GM12891 (cell line): ENCODE results near the gene KRI1.

Experiments
- POLR2A ChIP-seq: IDR thresholded peaks from 2 replicates; pipeline ENCODE4 v1.6.1; 2011; ENCODE audit warnings: low read depth, low read length, control low read depth
- POLR2AphosphoS5 ChIP-seq: IDR thresholded peaks from 2 replicates; pipeline ENCODE4 v1.6.1; 2011; ENCODE audit warnings: low read depth, low read length, control low read depth
- POU2F2 ChIP-seq: IDR thresholded peaks from 2 replicates; pipeline ENCODE4 v1.6.1; 2011; ENCODE audit warnings: low read depth, mild to moderate bottlenecking, control low read depth, low read length, moderate library complexity
- SPI1 ChIP-seq: IDR thresholded peaks from 2 replicates; pipeline ENCODE4 v1.6.1; 2011; ENCODE audit warnings: low read depth, low read length, control low read depth
- TAF1 ChIP-seq: IDR thresholded peaks from 2 replicates; pipeline ENCODE4 v1.6.1; 2011; ENCODE audit warnings: low read depth, low read length, control low read depth

GRCh38 chr19:10602330-10603083 lies 36.7 kb upstream of the KRI1 start:
- TF ChIP-seq POLR2A (no peak), POLR2AphosphoS5 (no peak), SPI1 (no peak), TAF1 (peak; percentile 6; the same call in 1 of the 2 replicates), POU2F2 (no peak)
